Breast epithelium (tissue), 3 donors: ENCODE measurements around the gene PCIF1.

ENCODE experiments used
- POLR2AphosphoS5 ChIP-seq, 3 donors: sonication (generic); formaldehyde crosslinking; IDR thresholded peaks; one replicate each; pipeline ENCODE4 v1.6.1; 2017; ENCODE audit warnings: antibody characterized with exemption in 3 of 3
- TF ChIP-seq, protein P1 (sequence below), 3 donors: fragments of 450-650 bp; IDR thresholded peaks; one replicate each; pipeline ENCODE4 v1.5.1; 2016 to 2017; ENCODE audit warnings: antibody characterized with exemption in 3 of 3, mild to moderate bottlenecking in 3 of 3, moderate library complexity in 3 of 3

DNA sequence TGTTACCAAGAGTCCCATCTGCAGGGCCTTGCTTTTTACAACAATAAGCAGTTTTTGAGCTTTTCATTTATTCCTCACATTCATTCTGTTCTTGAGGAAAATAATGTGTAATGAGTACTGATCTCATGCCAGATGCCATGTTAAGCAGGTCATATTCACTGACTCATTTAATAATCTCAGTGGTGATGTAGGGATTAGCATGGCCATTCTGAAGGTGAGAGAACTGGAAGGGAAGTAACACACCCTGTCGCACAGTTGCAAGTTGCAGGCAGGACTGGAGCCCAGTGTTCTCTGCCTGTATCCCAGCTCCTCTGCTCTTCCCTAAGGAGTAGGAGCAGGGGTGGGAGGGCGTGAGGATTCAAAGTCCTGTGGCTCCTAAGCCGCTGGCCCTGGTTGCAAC lies 5.6 kb downstream of the PCIF1 start:
- TF ChIP-seq POLR2AphosphoS5 (IDR thresholded peaks at IDR 0.05) = no peak
- TF ChIP-seq, protein P1, sequence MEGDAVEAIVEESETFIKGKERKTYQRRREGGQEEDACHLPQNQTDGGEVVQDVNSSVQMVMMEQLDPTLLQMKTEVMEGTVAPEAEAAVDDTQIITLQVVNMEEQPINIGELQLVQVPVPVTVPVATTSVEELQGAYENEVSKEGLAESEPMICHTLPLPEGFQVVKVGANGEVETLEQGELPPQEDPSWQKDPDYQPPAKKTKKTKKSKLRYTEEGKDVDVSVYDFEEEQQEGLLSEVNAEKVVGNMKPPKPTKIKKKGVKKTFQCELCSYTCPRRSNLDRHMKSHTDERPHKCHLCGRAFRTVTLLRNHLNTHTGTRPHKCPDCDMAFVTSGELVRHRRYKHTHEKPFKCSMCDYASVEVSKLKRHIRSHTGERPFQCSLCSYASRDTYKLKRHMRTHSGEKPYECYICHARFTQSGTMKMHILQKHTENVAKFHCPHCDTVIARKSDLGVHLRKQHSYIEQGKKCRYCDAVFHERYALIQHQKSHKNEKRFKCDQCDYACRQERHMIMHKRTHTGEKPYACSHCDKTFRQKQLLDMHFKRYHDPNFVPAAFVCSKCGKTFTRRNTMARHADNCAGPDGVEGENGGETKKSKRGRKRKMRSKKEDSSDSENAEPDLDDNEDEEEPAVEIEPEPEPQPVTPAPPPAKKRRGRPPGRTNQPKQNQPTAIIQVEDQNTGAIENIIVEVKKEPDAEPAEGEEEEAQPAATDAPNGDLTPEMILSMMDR (IDR thresholded peaks at IDR 0.05) = no peak
